T-helper 2 cell treated with Interferon-gamma antibody and Interleukin-4, amounts not matched to agents 5 μg/mL and 100 μg/mL, for 36 hours (primary cell): Measurements from ENCODE around the gene APBB1IP.
"Not testable (repeated sequence)": the region's sequence is repeated elsewhere in the genome, so short reads cannot be mapped to it uniquely, and the experiment has no call there.

Experiments
- DNase-seq: peaks from one replicate; pipeline ENCODE4 v3.0.0; 2021; ENCODE audit warnings: low spot score
- H3K27ac Mint-ChIP-seq: one replicate; pipeline ENCODE4 v1.8.0; 2021; ENCODE audit warnings: mild to moderate bottlenecking, mixed read lengths
- H3K27me3 Mint-ChIP-seq: one replicate; pipeline ENCODE4 v1.8.0; 2021; ENCODE audit warnings: low read depth, mixed read lengths
- H3K36me3 Mint-ChIP-seq: one replicate; pipeline ENCODE4 v1.8.0; 2021; ENCODE audit warnings: low read depth, mixed read lengths
- H3K4me1 Mint-ChIP-seq: one replicate; pipeline ENCODE4 v1.8.0; 2021; ENCODE audit warnings: low read depth, mixed read lengths
- H3K4me3 Mint-ChIP-seq: one replicate; pipeline ENCODE4 v1.8.0; 2022; ENCODE audit warnings: mild to moderate bottlenecking, moderate library complexity, mixed read lengths
- H3K9me3 Mint-ChIP-seq: one replicate; pipeline ENCODE4 v1.8.0; 2021; ENCODE audit warnings: mixed read lengths

Gene APBB1IP

GRCh38 chr10:26475386-26475785 lies 37.2 kb downstream of the APBB1IP start:
- Mint-ChIP-seq H3K36me3 (peaks cover 59% of the 10 kb centered on the region), H3K4me3 (peak overlapping the region; percentile 70), H3K9me3 (no peaks in the 10 kb centered on the region), H3K27ac (peak overlapping the region; percentile 85), H3K27me3 (no peaks in the 10 kb centered on the region), H3K4me1 (peaks cover 74% of the 10 kb centered on the region)
- DNase-seq: no peak

DNA sequence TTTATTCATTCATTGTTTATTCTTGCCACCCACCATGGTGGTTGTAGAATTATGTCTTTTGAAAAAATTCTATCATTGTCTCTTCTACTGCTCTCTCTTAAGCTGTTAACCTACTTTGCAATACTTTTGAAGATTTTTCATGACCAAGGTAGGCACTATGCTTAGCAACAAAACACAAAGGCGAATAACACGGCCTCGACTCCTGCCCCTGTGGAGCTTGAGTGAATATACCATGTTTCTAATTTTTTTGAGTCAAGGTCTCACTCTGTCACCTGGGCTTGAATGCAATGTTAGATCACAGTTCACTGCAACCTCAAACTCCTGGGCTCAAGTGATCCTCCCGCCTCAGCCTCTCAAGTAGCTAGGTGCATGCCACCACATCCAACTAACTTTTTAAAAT lies 39.4 kb downstream of the APBB1IP start:
- H3K4me3 Mint-ChIP-seq: peak overlapping the region; percentile 65
- peak overlapping the region; percentile 52 for H3K27ac Mint-ChIP-seq
- no peaks in the 10 kb centered on the region for H3K27me3 Mint-ChIP-seq

GRCh38 chr10:26478061-26478460 lies 39.9 kb downstream of the APBB1IP start:
- no peak for DNase-seq
- no peaks in the 10 kb centered on the region for H3K27me3 Mint-ChIP-seq
- peak overlapping the region; percentile 65 for H3K4me3 Mint-ChIP-seq
- H3K9me3 Mint-ChIP-seq: no peaks in the 10 kb centered on the region
- peaks cover 41% of the 10 kb centered on the region for H3K36me3 Mint-ChIP-seq
- H3K4me1 Mint-ChIP-seq: peaks cover 67% of the 10 kb centered on the region
- peak overlapping the region; percentile 87 for H3K27ac Mint-ChIP-seq

More for the DNA sequence above, 39.4 kb downstream of the APBB1IP start:
- peaks cover 69% of the 10 kb centered on the region for H3K4me1 Mint-ChIP-seq
- peaks cover 43% of the 10 kb centered on the region for H3K36me3 Mint-ChIP-seq
- DNase-seq: no peak
- no peaks in the 10 kb centered on the region for H3K9me3 Mint-ChIP-seq

- Mint-ChIP-seq H3K27me3 (no peaks in the 10 kb centered on the region), H3K27ac (peak overlapping the region; percentile 89), H3K36me3 (peaks cover 32% of the 10 kb centered on the region), H3K4me3 (peak overlapping the region; percentile 72), H3K9me3 (no peaks in the 10 kb centered on the region), H3K4me1 (peaks cover 60% of the 10 kb centered on the region)
- peak; percentile 37 for DNase-seq
Measured at GRCh38 chr10:26479766-26480492, 41.8 kb downstream of the APBB1IP start.

GRCh38 chr10:26481315-26481692 lies 43.2 kb downstream of the APBB1IP start:
- H3K27me3 Mint-ChIP-seq: no peaks in the 10 kb centered on the region
- peaks cover 61% of the 10 kb centered on the region for H3K4me1 Mint-ChIP-seq
- no peaks in the 10 kb centered on the region for H3K9me3 Mint-ChIP-seq
- H3K36me3 Mint-ChIP-seq: peaks cover 26% of the 10 kb centered on the region
- H3K27ac Mint-ChIP-seq: peak overlapping the region; percentile 62
- DNase-seq: no peak
- H3K4me3 Mint-ChIP-seq: no peak overlapping the region

DNA sequence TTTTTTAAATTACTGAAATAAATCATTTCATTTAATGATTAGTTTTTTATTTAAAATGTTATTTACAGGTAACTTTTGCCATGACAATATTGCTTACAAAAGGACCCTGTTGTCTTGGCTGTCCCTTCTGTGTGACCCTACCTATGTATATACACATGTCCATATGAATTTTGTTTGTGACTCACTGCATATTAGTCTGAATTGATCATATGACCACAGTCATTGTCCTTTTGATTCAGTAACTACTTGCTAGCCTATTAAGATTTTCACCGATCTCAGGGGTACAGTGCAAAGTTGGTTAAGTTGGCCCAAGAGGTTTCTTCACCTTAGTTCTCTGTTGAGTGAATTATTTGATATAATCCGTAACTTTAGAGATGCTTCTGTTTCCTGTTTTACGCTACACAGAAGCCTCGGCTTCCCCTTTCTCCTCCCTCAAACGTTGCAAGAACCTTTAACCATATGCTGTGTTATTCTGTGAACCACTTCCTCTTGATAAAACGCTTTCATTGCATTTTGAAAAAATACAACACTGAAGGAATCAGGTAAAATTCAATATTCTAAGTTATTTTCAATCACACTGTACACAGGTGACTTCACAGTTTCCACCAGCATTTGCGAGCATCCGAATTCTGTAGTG lies 43.9 kb downstream of the APBB1IP start:
- H3K9me3 Mint-ChIP-seq: no peaks in the 10 kb centered on the region
- H3K36me3 Mint-ChIP-seq: peaks cover 23% of the 10 kb centered on the region
- no peaks in the 10 kb centered on the region for H3K27me3 Mint-ChIP-seq
- H3K27ac Mint-ChIP-seq: peak overlapping the region; percentile 95
- H3K4me3 Mint-ChIP-seq: peak overlapping the region; percentile 74
- DNase-seq: no peak
- peaks cover 65% of the 10 kb centered on the region for H3K4me1 Mint-ChIP-seq

DNA sequence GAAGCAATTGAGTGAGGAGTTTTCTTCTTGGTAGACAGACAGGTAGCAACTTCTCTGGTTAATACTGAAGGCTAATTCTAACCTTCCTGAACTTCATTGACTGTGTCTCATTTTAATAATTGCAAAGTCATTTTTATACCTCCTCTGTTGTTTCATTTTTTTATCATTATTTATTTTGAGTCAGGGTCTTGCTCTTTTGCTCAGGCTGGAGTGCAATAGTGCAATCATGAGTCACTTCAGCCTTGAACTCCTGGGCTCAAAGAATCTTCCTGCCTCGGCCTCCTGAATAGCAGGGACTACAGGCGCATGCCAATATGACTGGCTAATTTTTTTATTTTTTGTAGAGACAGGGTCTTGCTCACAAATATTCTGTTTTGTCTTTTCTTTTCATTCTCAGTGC lies 45.4 kb downstream of the APBB1IP start:
- H3K27me3 Mint-ChIP-seq: no peaks in the 10 kb centered on the region
- H3K4me3 Mint-ChIP-seq: peak overlapping the region; percentile 74
- no peaks in the 10 kb centered on the region for H3K9me3 Mint-ChIP-seq
- peak overlapping the region; percentile 70 for H3K27ac Mint-ChIP-seq
- peaks cover 61% of the 10 kb centered on the region for H3K4me1 Mint-ChIP-seq
- DNase-seq: no peak
- H3K36me3 Mint-ChIP-seq: peaks cover 16% of the 10 kb centered on the region

- H3K4me1 Mint-ChIP-seq: peaks cover 61% of the 10 kb centered on the region
- H3K4me3 Mint-ChIP-seq: peak overlapping the region; percentile 34
- no peaks in the 10 kb centered on the region for H3K9me3 Mint-ChIP-seq
- H3K27me3 Mint-ChIP-seq: no peaks in the 10 kb centered on the region
- H3K27ac Mint-ChIP-seq: peak overlapping the region; percentile 49
- DNase-seq: no peak
- peaks cover 11% of the 10 kb centered on the region for H3K36me3 Mint-ChIP-seq
Measured at GRCh38 chr10:26485150-26485941, 47.2 kb downstream of the APBB1IP start.

- Mint-ChIP-seq H3K27ac (peak overlapping the region; percentile 98), H3K9me3 (no peaks in the 10 kb centered on the region), H3K4me3 (peak overlapping the region; percentile 79), H3K36me3 (peaks cover 9% of the 10 kb centered on the region), H3K27me3 (no peaks in the 10 kb centered on the region), H3K4me1 (peaks cover 54% of the 10 kb centered on the region)
- no peak for DNase-seq
Measured at GRCh38 chr10:26486304-26486703, 48.2 kb downstream of the APBB1IP start.

- peak; percentile 85 for DNase-seq
- Mint-ChIP-seq H3K27me3 (no peaks in the 10 kb centered on the region), H3K4me3 (peak overlapping the region; percentile 79), H3K27ac (peak overlapping the region; percentile 98), H3K9me3 (peaks cover under 1% of the 10 kb centered on the region), H3K36me3 (peaks cover 13% of the 10 kb centered on the region), H3K4me1 (peaks cover 50% of the 10 kb centered on the region)
Measured at GRCh38 chr10:26486990-26487850, 49.1 kb downstream of the APBB1IP start.

DNA sequence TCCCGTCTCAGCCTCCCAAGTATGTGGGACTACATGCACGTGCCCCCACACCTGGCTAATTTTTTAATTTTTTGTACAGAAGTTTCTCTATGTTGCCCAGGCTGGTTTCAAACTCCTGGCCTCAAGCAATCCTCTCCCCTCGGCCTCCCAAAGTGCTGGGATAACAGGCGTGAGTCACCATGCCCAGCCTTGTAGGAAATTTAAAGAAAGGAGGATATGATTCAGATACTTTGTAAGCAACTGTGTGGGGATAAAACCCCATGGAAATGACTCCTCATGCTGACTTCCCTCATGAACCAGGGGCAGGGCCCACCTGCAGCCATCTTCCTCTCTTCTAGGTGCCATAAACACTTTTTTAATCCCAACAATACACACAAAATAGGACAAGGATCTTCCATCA lies 50.2 kb downstream of the APBB1IP start:
- H3K36me3 Mint-ChIP-seq: peaks cover 23% of the 10 kb centered on the region
- peak overlapping the region; percentile 27 for H3K4me3 Mint-ChIP-seq
- DNase-seq: peak; percentile 27
- peaks cover 5% of the 10 kb centered on the region for H3K9me3 Mint-ChIP-seq
- H3K27me3 Mint-ChIP-seq: no peaks in the 10 kb centered on the region
- H3K27ac Mint-ChIP-seq: peak overlapping the region; percentile 76
- H3K4me1 Mint-ChIP-seq: peaks cover 47% of the 10 kb centered on the region

DNA sequence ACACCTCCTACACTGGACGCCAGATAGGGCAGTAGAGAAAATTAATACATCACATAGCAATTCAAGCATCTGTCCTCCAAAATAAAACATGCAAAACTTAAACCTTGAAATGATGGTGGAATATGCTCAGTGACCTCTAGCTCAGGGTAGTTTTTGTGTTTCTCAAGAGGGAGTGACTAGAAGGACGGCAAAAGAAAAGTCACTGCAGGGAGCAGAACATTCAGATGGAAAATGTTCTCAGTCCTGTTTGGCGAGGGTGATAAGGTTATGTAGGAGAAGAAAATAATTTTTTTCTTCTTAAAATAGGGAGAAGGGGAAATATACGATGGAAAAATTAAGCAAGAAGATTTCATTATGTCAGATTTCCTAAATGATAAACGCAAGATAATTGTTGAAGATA lies 50.9 kb downstream of the APBB1IP start:
- H3K36me3 Mint-ChIP-seq: peaks cover 31% of the 10 kb centered on the region
- no peak overlapping the region for H3K4me3 Mint-ChIP-seq
- peaks cover 42% of the 10 kb centered on the region for H3K4me1 Mint-ChIP-seq
- DNase-seq: no peak
- no peaks in the 10 kb centered on the region for H3K27me3 Mint-ChIP-seq
- peaks cover 5% of the 10 kb centered on the region for H3K9me3 Mint-ChIP-seq
- peak overlapping the region; percentile 76 for H3K27ac Mint-ChIP-seq

DNA sequence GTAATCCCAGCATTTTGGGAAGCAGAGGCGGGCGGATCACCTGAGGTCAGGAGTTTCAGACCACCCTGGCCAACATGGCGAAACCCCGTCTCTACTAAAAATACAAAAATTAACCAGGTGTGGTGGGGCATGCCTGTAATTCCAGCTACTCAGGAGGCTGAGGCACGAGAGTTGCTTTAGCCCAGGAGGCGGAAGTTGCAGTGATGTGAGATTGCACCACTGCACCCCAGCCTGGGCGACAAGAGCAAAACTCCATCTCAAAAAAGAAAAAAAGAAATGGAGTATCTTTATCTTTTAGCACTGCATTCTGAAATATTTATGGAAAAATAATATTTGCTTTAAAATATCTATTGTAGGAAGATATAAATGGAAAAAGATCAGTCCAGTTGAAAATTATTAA lies 52.2 kb downstream of the APBB1IP start:
- not testable (repeated sequence) for H3K27ac Mint-ChIP-seq, H3K27me3 Mint-ChIP-seq, H3K4me3 Mint-ChIP-seq, DNase-seq, H3K9me3 Mint-ChIP-seq
- H3K36me3 Mint-ChIP-seq: peaks cover 40% of the 10 kb centered on the region
- H3K4me1 Mint-ChIP-seq: peaks cover 39% of the 10 kb centered on the region
